M059J (cell line): ENCODE results near the gene PRKCE. TPM values are rescaled to one million over a fixed set of nuclear protein-coding genes. Genes with fewer than 3 reads are reported as not detected.
A peak's percentile ranks its signal among the peaks of the same experiment; 100 is the strongest.

Experiments
- DNase-seq: peaks from one replicate; pipeline ENCODE4 v3.0.0-alpha.2; 2012; ENCODE audit warnings: low read depth
- total RNA-seq: library from RNA; depleted of rRNA; stranded (reverse); fragments of >200 nt; shearing (Covaris generic); gene quantifications from 2 replicates; pipeline ENCODE4 v1.2.3, GENCODE V29; 2014

Gene PRKCE
- total RNA-seq, 1 experiment from 2014 or later: 5.9 TPM

GRCh38 chr2:46072101-46072820 is 420.8 kb downstream of the PRKCE start:
- peak; percentile 76 for DNase-seq

- DNase-seq: peak; percentile 99
Measured at GRCh38 chr2:46073540-46074046, 422.1 kb downstream of the PRKCE start.

- DNase-seq: peak; percentile 20
Measured at GRCh38 chr2:46074501-46074900, 423.0 kb downstream of the PRKCE start.

GRCh38 chr2:46075848-46076247 is 424.4 kb downstream of the PRKCE start:
- DNase-seq: peak; percentile 70

GRCh38 chr2:46076251-46076650 is 424.8 kb downstream of the PRKCE start:
- peak; percentile 87 for DNase-seq

- no peak for DNase-seq
Measured at GRCh38 chr2:46076875-46077274, 425.4 kb downstream of the PRKCE start.

- no peak for DNase-seq
Measured at GRCh38 chr2:46077522-46078107, 426.1 kb downstream of the PRKCE start.

GRCh38 chr2:46079985-46080560 is 428.6 kb downstream of the PRKCE start:
- no peak for DNase-seq

GRCh38 chr2:46082531-46083485 is 431.3 kb downstream of the PRKCE start:
- peak; percentile 77 for DNase-seq

- DNase-seq: peak; percentile 60
Measured at GRCh38 chr2:46086578-46087070, 435.1 kb downstream of the PRKCE start.

GRCh38 chr2:46087492-46087891 is 436.0 kb downstream of the PRKCE start:
- DNase-seq: no peak

GRCh38 chr2:46091004-46091403 is 439.5 kb downstream of the PRKCE start:
- no peak for DNase-seq

- no peak for DNase-seq
Measured at GRCh38 chr2:46091961-46092667, 440.6 kb downstream of the PRKCE start.

- no peak for DNase-seq
Measured at GRCh38 chr2:46094689-46095088, 443.2 kb downstream of the PRKCE start.

GRCh38 chr2:46095830-46096229 is 444.4 kb downstream of the PRKCE start:
- DNase-seq: peak; percentile 58

GRCh38 chr2:46096260-46096659 is 444.8 kb downstream of the PRKCE start:
- peak; percentile 83 for DNase-seq

- peak; percentile 99 for DNase-seq
Measured at GRCh38 chr2:46097714-46098480, 446.4 kb downstream of the PRKCE start.

- peak; percentile 92 for DNase-seq
Measured at GRCh38 chr2:46098621-46099062, 447.2 kb downstream of the PRKCE start.

- no peak for DNase-seq
Measured at GRCh38 chr2:46101557-46102220, 450.2 kb downstream of the PRKCE start.

GRCh38 chr2:46106690-46107089 is 455.2 kb downstream of the PRKCE start:
- DNase-seq: no peak
